HepG2 (cell line): ENCODE data around the gene CARMIL3. TPM values are rescaled to one million over a fixed set of nuclear protein-coding genes. Genes with fewer than 3 reads are reported as not detected.

Source experiments
- AGO2 ChIP-seq: fragments of 200-400 bp; formaldehyde crosslinking; optimal IDR thresholded peaks from 2 replicates; pipeline ENCODE3; 2017; ENCODE audit warnings: mild to moderate bottlenecking, low read depth, low read length, moderate library complexity
- CEBPB ChIP-seq: IDR thresholded peaks from 2 replicates; pipeline ENCODE4 v1.6.1; 2011; ENCODE audit warnings: low read depth, low read length, improper control_type of control experiment, borderline replicate concordance
- HOMEZ ChIP-seq: IDR thresholded peaks from 2 replicates; pipeline ENCODE4 v1.6.1; 2016; ENCODE audit warnings: low read depth
- POGZ ChIP-seq: sonication (generic); formaldehyde crosslinking; IDR thresholded peaks from 2 replicates; pipeline ENCODE4 v1.4.0; 2020; ENCODE audit warnings: mild to moderate bottlenecking, missing genetic modification reagents
- SMAD1 ChIP-seq: sonication (generic); formaldehyde crosslinking; IDR thresholded peaks from 2 replicates; pipeline ENCODE4 v1.4.0; 2020; ENCODE audit warnings: missing genetic modification reagents, low read depth, mild to moderate bottlenecking, borderline replicate concordance
- SOX5 ChIP-seq: IDR thresholded peaks from 2 replicates; pipeline ENCODE4 v1.6.1; 2016; ENCODE audit warnings: borderline replicate concordance
- ZFAT ChIP-seq: sonication (generic); formaldehyde crosslinking; conservative IDR thresholded peaks from 2 replicates; pipeline ENCODE4 v1.8.1; 2023; ENCODE audit warnings: missing genetic modification reagents, inconsistent platforms
- ZFP1 ChIP-seq: IDR thresholded peaks from 2 replicates; pipeline ENCODE4 v1.6.1; 2016
- ZNF230 ChIP-seq: sonication (generic); formaldehyde crosslinking; IDR thresholded peaks from 2 replicates; pipeline ENCODE4 v1.4.0; 2020; ENCODE audit warnings: mild to moderate bottlenecking, missing genetic modification reagents
- ZNF256 ChIP-seq: sonication (generic); formaldehyde crosslinking; conservative IDR thresholded peaks from 2 replicates; pipeline ENCODE4 v1.4.0; 2020; ENCODE audit warnings: missing genetic modification reagents
- polyA plus RNA-seq, 8 experiments: library from polyadenylated mRNA; depleted of rRNA in 3 of 8; stranded (reverse) in 7 of 8; unstranded in 1 of 8; fragments of >200 nt; fragmentation: Illumina TruSeq in 4 of 8; extraction: Trizol in 4 of 8; gene quantifications; 2 replicates each; pipeline versions ENCODE4 v1.2.1 to v1.2.3, GENCODE V29; 2011 to 2016; ENCODE audit warnings: low read depth in 4 of 8, missing spikeins in 1 of 8, mixed read lengths in 1 of 8; ENCODE audit not compliant: insufficient read depth in 1 of 8
- total RNA-seq, 5 experiments: library from RNA; depleted of rRNA; stranded (reverse); fragments of >200 nt; fragmentation: Illumina TruSeq; extraction: Trizol; gene quantifications; 2 replicates each; pipeline ENCODE4 v1.2.3, GENCODE V29; 2016; ENCODE audit warnings: low read depth in 1 of 5
- TF ChIP-seq, protein P1 (sequence below): sonication (generic); formaldehyde crosslinking; IDR thresholded peaks from 2 replicates; pipeline ENCODE4 v1.9.0; 2021; ENCODE audit warnings: missing genetic modification reagents, mild to moderate bottlenecking, borderline replicate concordance
- TF ChIP-seq, protein P2 (sequence below): sonication (generic); formaldehyde crosslinking; IDR thresholded peaks from 2 replicates; pipeline ENCODE4 v1.5.1; 2020; ENCODE audit warnings: missing genetic modification reagents, mild to moderate bottlenecking, borderline replicate concordance
- TF ChIP-seq, protein P3 (sequence below): sonication (generic); formaldehyde crosslinking; IDR thresholded peaks from 2 replicates; pipeline ENCODE4 v1.5.0; 2020; ENCODE audit warnings: mild to moderate bottlenecking, missing genetic modification reagents, borderline replicate concordance
- TF ChIP-seq, protein P4 (sequence below): sonication (generic); formaldehyde crosslinking; IDR thresholded peaks from 2 replicates; pipeline ENCODE4 v1.8.1; 2023; ENCODE audit warnings: mild to moderate bottlenecking, missing genetic modification reagents

The CARMIL3 gene
- total and polyA plus RNA-seq, 2 of the 13 experiments (the other 11 are each of a cell fraction or from before 2014, with no cell fraction given) = 0.27 to 0.55 TPM

- TF ChIP-seq SMAD1 (CRISPR knock-in tag) = 0 out of 2 replicates have a peak, but pooled peaks have one; percentile 22
- peak; percentile 64; the same call in 1 of the 2 replicates for TF ChIP-seq ZNF230 (CRISPR knock-in tag)
- TF ChIP-seq ZFP1 (CRISPR knock-in tag) = 0 out of 2 replicates have a peak, but pooled peaks have one; percentile 44
- TF ChIP-seq ZFAT (CRISPR knock-in tag) = no peak
- TF ChIP-seq, protein P1, sequence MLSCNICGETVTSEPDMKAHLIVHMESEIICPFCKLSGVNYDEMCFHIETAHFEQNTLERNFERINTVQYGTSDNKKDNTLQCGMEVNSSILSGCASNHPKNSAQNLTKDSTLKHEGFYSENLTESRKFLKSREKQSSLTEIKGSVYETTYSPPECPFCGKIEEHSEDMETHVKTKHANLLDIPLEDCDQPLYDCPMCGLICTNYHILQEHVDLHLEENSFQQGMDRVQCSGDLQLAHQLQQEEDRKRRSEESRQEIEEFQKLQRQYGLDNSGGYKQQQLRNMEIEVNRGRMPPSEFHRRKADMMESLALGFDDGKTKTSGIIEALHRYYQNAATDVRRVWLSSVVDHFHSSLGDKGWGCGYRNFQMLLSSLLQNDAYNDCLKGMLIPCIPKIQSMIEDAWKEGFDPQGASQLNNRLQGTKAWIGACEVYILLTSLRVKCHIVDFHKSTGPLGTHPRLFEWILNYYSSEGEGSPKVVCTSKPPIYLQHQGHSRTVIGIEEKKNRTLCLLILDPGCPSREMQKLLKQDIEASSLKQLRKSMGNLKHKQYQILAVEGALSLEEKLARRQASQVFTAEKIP (CRISPR knock-in tag) = no peak
- no peak for TF ChIP-seq POGZ
- TF ChIP-seq ZNF256 (CRISPR knock-in tag) = no peak
- no peak for TF ChIP-seq CEBPB
- TF ChIP-seq HOMEZ (CRISPR knock-in tag) = peak; percentile 70; the same call in 1 of the 2 replicates
- TF ChIP-seq, protein P2, sequence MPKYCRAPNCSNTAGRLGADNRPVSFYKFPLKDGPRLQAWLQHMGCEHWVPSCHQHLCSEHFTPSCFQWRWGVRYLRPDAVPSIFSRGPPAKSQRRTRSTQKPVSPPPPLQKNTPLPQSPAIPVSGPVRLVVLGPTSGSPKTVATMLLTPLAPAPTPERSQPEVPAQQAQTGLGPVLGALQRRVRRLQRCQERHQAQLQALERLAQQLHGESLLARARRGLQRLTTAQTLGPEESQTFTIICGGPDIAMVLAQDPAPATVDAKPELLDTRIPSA (CRISPR knock-in tag) = no peak
- peak; percentile 66 for TF ChIP-seq SOX5 (CRISPR knock-in tag)
- TF ChIP-seq, protein P3, sequence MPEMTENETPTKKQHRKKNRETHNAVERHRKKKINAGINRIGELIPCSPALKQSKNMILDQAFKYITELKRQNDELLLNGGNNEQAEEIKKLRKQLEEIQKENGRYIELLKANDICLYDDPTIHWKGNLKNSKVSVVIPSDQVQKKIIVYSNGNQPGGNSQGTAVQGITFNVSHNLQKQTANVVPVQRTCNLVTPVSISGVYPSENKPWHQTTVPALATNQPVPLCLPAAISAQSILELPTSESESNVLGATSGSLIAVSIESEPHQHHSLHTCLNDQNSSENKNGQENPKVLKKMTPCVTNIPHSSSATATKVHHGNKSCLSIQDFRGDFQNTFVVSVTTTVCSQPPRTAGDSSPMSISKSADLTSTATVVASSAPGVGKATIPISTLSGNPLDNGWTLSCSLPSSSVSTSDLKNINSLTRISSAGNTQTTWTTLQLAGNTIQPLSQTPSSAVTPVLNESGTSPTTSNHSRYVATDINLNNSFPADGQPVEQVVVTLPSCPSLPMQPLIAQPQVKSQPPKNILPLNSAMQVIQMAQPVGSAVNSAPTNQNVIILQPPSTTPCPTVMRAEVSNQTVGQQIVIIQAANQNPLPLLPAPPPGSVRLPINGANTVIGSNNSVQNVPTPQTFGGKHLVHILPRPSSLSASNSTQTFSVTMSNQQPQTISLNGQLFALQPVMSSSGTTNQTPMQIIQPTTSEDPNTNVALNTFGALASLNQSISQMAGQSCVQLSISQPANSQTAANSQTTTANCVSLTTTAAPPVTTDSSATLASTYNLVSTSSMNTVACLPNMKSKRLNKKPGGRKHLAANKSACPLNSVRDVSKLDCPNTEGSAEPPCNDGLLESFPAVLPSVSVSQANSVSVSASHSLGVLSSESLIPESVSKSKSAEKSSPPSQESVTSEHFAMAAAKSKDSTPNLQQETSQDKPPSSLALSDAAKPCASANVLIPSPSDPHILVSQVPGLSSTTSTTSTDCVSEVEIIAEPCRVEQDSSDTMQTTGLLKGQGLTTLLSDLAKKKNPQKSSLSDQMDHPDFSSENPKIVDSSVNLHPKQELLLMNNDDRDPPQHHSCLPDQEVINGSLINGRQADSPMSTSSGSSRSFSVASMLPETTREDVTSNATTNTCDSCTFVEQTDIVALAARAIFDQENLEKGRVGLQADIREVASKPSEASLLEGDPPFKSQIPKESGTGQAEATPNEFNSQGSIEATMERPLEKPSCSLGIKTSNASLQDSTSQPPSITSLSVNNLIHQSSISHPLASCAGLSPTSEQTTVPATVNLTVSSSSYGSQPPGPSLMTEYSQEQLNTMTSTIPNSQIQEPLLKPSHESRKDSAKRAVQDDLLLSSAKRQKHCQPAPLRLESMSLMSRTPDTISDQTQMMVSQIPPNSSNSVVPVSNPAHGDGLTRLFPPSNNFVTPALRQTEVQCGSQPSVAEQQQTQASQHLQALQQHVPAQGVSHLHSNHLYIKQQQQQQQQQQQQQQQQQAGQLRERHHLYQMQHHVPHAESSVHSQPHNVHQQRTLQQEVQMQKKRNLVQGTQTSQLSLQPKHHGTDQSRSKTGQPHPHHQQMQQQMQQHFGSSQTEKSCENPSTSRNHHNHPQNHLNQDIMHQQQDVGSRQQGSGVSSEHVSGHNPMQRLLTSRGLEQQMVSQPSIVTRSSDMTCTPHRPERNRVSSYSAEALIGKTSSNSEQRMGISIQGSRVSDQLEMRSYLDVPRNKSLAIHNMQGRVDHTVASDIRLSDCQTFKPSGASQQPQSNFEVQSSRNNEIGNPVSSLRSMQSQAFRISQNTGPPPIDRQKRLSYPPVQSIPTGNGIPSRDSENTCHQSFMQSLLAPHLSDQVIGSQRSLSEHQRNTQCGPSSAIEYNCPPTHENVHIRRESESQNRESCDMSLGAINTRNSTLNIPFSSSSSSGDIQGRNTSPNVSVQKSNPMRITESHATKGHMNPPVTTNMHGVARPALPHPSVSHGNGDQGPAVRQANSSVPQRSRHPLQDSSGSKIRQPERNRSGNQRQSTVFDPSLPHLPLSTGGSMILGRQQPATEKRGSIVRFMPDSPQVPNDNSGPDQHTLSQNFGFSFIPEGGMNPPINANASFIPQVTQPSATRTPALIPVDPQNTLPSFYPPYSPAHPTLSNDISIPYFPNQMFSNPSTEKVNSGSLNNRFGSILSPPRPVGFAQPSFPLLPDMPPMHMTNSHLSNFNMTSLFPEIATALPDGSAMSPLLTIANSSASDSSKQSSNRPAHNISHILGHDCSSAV (CRISPR knock-in tag) = no peak
- TF ChIP-seq, protein P4, sequence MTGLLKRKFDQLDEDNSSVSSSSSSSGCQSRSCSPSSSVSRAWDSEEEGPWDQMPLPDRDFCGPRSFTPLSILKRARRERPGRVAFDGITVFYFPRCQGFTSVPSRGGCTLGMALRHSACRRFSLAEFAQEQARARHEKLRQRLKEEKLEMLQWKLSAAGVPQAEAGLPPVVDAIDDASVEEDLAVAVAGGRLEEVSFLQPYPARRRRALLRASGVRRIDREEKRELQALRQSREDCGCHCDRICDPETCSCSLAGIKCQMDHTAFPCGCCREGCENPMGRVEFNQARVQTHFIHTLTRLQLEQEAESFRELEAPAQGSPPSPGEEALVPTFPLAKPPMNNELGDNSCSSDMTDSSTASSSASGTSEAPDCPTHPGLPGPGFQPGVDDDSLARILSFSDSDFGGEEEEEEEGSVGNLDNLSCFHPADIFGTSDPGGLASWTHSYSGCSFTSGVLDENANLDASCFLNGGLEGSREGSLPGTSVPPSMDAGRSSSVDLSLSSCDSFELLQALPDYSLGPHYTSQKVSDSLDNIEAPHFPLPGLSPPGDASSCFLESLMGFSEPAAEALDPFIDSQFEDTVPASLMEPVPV (CRISPR knock-in tag) = no peak
- no peak for TF ChIP-seq AGO2
Measured at GRCh38 chr14:24058260-24058950, 6.6 kb downstream of the CARMIL3 start (continued).
